ENCODE measurements around the gene RAB22A.
"Not testable (repeated sequence)": the region's sequence is repeated elsewhere in the genome, so short reads cannot be mapped to it uniquely, and the experiment has no call there.

RAB22A gene

DNA sequence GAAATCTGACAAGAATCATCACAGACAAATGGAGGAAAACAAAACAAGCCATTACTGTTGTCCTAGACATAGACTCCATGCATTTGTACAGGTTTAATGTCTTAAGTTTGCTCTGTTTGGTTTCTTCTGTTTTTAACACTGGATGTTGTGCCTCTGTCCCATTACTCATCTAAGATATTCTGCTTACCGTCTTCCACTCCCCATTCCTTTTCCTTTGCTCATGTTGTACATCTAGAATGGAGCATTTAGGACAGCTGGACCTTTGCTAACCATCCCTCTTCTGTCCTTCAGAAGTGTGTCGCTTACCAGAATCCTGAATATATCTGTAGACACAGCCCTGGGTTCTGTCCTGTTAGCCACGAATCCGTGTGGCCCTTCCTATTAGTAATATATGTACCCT, 35.2 kb downstream of the RAB22A start:
- DNase-seq (ENCODE audit: low spot score), result no peak

DNA sequence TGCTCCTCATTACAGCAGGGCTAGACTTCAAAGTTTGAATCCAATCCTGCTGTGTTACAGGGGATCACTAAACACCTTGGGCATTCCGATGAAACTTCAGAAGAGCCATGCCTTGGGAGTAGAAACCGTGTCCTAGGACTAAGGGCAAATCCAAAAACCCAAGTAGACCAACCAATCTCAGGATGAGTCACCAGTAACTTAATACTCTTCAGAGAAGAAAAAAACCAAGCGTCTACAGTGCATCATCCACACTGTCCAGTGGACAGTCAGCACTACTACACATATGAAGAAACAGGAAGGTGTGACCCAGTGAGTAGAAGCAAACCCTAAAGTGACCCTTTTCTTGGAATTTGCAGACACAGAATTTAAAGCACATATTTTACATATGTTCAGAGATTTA, 40.1 kb downstream of the RAB22A start:
- DNase-seq (ENCODE audit: low spot score), result no peak

DNA sequence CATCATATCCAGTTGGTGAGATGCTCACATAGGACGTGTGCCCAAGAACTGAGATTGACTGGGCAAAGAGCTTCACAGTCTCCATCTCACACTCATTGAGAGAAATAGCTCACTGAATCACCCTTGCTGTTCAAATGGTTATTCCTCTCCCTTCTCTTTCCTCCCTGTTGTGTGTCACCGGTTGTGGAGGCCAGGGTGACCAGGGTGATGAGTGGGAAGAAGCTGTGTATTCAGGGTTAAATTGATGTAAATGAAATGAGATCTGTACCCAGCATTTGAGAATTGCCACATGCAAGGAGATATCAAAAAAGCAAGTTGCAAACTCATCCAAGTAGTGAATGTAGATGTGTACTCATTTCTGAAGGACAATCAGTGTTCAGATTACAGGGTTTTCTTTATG, 43.0 kb downstream of the RAB22A start:
- no peak for DNase-seq (ENCODE audit: low spot score)

DNA sequence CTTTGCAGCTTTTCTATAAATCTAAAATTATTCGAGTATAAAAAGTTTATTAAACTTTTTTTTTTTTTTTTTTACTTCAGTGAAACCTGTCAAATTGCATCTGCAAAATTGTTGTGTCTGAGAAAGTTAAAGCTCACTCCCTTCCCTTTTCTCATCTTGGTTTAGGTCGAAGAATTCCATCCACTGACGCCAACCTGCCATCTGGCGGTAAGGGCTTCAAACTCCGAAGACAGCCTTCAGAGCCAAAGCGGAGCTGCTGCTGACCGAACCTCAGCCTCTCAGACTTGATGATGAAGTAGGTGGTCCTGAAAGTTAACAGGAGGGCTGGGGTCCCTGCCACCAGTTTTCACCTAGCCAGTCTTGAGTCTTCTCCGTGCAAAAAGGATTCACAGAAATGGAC, 49.9 kb downstream of the RAB22A start:
- no peak for DNase-seq (ENCODE audit: low spot score)

DNA sequence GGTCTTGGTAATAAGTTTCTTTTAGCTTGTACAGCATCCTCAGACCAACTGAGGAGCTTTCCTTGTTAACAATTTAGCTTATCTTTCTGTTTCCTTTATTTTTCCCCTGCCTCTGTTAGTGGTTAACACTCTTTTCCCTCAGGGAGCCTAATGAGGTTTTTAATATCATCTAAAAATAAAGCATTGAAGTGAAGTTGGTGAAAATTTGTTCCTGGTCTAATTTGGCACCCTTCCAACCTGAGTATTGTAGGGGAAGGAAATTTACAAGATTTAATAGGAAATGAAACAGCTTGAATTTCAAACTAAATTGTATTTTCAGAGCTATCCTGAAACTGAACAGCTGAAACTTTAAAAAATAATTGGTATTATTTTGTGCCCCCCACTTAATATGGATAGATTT, 51.4 kb downstream of the RAB22A start:
- no peak for DNase-seq (ENCODE audit: low spot score)

DNA sequence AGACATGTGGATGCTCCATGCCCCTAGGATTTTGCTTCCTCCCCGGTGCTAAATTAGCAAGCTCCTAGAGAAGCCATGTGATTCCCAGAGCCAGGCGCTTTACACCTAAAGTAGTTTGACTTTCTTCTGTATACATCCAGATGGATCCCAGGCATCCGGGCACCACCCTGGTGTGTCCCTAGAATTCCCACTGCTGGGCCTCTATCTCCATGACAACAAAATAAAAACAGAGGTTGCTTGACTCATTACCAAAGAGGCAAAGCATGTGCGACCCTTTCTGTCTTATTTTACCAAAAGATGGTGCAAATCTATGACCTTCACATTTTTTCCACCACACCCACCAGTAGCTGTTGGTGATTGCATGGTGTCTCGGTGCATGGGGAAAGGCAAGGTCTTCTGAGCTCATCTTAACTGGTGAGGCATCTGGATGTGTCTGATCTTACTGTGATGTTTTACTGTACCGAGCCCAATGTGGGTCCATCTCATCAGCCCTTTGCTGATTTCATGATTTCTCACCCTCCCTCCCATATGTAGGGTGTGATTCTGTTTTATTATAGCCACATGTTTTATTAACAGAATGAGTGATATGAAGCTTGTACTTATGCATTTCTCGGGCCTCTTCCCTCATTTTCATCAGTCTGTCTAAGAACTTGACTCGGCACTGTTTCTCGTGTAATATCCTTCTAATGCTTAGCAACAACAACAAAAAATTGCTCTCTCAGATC, 52.1 kb downstream of the RAB22A start:
- no peak for DNase-seq (ENCODE audit: low spot score)

DNA sequence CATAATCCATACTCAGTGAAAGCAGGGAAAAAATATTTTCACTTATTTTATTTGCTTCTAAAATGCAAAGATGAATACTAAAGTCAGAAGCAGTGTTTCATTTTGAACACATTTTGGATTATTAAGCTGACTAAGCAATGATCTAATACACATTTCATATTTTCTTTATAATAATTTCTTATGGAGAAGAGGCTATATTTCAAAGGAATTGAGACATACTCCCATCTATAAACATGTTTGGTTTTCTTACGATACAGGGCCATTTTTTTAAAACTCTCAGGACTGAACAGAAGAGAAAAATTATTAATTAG, 52.6 kb downstream of the RAB22A start:
- no peak for DNase-seq (ENCODE audit: low spot score)

DNA sequence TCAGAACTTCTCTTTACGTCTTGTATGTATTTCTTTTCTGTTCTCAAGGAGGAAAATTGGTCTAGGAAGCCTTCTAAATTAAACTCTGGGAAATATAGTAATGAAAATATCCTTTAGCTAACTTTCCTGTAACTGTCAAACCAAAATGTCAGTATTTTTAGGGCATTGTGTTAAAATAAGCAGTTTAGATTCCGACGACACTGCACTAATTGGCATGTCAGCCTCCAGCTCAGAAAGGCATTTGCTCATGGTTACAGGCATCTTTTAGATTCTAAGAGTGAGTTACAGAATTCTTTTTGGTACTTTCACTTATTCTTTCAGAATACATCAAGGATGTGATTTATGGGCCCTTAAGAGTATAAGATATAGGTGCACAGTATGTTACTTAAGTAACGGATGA, 53.5 kb downstream of the RAB22A start:
- DNase-seq (ENCODE audit: low spot score), result no peak

DNA sequence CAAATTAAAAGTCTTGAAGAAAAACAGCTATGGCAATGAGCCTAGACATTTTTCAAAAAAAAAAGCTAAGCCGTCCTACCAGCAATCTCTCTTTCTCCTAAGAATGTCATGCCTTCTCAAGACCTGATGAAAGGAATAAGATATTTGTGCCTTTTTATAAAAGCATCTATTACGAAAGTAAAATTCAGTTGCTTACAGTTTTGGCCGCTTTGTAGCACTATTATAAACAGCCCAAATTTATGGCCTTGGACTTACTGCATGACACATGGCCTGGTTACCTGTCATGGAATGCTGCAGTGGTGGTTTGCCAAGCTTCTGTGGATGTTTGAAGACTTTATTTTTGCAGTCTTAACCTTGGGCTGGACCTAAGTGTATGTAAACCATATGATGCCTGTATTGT, 57.4 kb downstream of the RAB22A start:
- DNase-seq (ENCODE audit: low spot score), result no peak

DNA sequence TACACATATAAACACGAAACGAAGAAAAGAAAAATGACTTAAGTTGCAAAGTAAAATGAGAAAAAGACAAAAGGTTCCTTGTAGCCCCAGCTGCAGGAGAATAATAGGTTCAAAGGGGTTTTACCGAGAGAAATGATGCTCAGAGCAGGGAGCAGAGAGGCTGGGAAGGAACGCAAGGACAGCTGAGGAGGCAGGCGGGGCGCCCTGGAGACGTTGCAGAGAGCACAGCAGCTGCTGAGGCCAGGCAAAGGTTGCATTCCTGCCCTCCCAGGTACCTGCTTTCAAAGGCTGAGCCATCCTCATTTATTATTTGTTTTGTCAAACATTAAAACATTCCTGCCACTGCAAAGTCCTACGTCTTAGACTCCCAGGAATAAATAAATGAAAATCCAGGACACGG, 63.3 kb downstream of the RAB22A start:
- DNase-seq (ENCODE audit: low spot score), result no peak

DNA sequence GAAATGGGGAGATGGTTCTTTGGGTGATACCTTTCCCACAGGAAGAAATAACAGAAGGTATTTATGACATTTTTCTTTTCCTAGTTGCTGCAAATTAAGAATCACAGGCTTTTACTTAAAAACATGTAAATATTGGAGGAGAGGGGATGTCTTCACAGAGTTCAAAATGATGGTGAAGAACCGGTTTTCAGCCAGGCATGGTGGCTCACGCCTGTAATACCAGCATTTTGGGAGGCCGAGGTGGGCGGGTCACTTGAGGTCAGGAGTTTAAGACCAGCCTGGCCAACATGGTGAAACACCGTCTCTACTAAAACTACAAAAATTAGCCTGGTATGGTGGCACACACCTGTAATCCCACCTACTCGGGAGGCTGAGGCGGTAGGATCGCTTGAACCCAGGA, 63.8 kb downstream of the RAB22A start:
- not testable (repeated sequence) for DNase-seq (ENCODE audit: low spot score)

DNA sequence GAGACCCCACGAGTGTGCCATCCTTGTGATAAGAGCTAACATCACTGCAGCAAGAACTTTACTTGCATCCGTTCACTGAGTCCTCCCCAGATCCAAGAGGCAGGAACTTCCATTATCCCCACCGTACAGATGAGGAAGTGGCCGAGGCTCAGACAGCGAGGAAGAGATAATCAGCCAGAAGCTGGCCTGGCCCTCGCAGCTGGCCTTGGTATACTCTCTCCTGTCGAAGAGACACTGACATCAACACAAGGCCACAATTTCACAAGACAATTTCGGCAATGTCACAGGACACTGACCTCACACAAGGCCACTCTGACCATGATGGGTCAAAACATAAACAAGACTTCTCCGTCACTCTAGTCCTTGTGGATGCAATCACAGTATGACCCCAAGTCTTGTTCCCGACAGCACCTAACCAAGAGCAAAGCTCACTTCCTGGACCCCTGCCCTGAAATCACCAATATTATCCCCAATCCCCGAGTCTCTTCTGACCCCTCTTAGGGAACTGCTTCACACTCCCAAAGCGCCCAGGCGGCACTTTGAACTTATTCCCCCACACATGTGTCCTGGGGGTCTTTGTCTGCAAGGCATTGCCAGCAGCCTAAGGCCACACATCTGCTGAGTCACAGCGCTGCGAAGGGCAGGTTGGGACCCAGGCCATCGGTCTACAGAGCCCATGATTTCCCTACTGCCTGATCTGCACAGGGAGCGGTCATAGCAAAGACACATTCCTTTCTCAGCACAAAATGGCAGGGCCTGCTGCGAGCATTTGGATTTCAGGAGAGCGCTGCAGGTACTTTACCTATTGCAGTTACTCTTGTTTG, 64.7 kb downstream of the RAB22A start:
- DNase-seq (ENCODE audit: low spot score), result no peak

DNA sequence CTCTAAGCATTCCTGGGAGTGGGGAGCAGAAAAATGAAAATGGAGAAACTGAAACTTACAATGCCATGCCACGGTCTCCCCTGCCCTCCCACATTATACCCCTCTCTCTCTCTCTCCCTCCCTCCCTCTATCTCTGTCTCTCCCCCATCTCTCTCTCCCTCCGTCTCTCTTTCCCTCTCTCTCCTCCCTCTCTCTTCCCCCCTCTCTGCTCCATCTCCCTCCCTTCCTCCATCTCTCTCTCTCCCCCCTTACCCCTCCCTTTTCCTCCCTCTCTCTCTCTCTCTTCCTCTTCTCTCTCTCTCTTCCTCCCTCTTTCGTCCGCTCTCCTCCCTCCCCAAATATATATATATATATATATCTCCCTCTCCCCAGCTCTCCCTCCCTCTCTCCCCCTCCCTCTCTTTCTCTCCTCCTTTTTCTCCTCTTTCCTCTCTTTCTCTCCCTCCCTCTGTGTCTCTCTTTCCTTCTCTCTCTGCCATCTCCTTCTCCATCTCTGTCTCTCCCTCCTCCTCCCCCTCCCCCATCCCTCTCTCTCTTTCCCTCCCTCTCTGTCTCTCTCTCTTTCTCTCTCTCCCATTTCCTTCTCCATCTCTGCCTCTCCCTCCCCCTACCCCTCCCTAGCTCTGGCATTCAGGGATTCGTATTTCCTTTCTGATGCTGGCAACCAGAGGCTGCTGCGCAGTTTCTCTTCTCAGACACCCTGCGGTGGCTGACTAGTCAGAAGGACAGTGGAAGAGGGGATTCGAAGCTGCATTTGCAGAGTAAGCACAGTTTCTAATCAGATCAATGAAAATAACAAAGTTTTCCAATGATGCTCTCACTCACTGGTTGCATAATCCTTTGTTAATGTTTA, 65.6 kb downstream of the RAB22A start:
- no peak for DNase-seq (ENCODE audit: low spot score)

DNA sequence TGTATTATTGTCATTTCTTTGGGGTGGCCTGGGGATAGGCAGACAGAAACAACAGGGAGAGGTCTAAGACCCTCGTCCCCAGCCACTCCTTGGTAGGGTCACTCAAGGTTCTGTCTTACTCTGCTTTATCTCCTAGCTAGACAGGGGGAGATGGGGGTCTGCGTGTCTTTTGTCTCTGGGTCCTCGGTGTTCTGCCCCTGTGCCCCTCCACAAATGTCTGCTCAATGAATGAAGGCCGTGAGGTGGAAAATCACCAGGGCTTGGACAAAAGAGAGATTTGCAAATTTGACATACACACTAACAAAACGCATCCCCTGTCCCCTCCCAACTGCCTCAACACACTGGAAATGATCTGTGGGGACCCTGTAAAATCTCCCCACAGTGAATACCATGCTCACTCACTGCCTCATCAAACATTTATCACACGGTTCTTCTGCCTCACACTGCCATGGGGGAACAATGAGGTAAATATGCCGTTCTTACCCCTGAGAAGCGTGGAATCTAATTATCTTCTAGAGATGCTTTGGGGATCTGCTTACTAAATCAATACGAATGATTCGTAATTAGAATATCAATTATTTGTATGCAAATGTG, 66.3 kb downstream of the RAB22A start:
- DNase-seq (ENCODE audit: low spot score), result no peak

DNA sequence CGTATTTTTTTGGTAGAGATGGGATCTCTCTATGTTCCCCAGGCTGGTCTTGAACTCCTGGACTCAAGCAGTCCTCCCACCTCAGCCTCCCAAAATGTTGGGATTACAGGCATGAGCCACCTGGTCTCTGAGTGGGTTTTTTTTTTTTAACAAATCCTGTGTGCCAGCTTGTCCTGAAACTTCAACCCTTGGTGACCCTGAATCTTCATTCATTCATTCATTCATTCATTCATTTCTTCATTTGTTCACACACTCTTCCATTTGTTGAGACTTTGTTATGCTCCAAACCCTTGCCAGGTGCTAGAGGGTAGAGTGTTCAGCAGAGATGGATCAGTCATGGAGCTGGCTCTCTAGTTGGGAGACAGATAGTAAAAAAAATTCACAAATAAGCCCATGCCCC, 67.5 kb downstream of the RAB22A start:
- DNase-seq (ENCODE audit: low spot score), result no peak

DNA sequence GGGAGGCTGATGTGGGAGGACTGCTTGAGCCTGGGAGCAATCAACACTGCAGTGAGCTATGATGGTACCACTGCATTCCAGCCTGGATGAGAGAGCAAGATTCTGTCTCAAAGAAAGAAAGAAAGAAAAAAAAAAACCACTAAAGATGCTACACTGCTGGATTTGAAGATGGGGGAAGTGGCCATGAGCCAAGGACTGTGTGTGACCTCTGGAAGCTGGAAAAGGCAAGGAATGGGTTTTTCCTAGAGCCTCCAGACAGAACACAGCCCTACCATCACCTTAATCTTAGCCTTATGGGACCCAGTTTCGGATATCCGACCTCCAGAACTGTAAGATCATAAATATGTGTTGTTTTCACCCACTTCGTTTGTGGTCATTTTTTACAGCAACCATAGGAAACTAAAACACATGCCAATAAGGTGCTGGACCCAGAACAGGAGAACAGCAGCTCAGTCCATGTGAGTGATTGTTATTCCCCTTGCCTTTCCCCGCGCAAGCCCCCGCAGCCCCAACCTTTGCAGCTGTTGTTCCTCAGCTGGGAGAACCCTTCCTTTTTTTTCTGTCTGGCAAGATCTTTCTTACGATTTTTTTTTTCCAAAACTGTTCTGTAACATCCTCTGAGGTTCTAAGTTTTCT, 68.4 kb downstream of the RAB22A start:
- no peak for DNase-seq (ENCODE audit: low spot score)

DNA sequence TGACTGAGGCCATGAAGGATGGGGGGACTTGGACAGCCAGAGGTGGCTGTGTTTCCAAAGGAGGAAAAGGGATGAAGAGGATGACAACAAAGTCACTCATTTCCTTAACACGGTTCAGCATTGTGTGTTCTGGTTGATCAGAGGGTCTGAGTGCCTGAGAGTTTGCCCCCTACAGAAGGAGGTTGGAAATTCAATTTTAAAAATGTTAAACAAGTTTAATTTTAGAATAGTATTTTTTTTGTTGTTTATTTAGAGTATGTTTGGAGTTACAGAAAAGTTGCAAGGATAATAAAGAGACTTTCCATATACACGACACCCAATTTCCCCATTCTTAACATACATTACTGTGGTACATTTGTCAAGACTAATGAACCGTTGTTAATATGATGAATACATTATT, 69.2 kb downstream of the RAB22A start:
- no peak for DNase-seq (ENCODE audit: low spot score)

DNA sequence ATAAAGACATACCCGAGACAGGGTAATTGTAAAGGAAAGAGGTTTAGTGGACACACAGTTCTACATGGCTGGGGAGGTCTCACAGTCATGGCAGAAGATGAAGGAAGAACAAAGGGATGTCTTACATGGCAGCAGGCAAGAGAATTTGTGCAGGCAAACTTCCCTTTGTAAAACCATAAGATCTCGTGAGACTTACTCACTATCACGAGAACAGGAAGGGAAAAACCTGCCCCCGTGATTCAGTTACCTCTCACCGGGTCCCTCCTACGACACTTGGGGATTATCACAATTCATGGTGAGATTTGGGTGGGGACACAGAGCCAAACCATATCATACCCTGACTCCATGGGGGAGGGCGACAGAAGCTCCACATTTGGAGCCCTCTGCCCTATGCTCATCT, 72.1 kb downstream of the RAB22A start:
- no peak for DNase-seq (ENCODE audit: low spot score)

DNA sequence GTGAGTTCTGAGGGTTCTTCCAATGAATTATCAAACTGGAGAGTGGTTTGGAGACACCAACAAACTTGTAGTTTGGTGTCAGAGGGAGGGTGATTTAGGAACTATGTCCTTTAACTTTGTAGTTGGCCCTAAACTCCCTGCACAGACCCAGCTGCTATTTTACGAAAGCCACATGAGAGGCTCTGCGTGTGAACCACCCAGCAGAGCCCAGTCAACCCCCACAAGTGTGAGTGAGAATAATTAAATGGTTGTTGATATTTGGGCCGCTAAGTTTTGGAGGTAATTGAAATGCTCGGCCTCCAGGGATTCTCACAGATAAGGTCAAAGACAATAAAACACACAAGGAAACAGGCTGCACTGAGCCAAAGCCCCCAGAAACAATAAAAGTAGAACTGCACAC, 72.6 kb downstream of the RAB22A start:
- no peak for DNase-seq (ENCODE audit: low spot score)

DNA sequence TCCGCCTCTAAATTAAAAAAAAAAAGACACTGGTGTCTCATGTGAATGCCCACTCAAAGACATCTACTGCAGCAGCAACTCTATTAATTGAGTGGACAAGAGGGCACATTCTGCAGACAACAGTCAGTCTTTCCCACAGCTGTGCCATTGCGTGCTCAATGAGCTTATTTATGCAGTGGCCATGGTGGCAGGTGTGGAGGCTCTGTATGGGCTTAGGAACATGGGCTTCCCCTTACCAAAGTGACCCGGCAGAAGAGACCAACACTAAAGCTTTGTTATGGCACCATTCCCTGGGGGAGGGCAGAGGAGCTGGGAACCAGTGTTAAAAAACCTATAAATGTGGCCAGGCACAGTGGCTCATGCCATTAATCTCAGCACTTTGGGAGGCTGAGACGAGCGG, 75.3 kb downstream of the RAB22A start:
- DNase-seq (ENCODE audit: low spot score), result no peak

DNA sequence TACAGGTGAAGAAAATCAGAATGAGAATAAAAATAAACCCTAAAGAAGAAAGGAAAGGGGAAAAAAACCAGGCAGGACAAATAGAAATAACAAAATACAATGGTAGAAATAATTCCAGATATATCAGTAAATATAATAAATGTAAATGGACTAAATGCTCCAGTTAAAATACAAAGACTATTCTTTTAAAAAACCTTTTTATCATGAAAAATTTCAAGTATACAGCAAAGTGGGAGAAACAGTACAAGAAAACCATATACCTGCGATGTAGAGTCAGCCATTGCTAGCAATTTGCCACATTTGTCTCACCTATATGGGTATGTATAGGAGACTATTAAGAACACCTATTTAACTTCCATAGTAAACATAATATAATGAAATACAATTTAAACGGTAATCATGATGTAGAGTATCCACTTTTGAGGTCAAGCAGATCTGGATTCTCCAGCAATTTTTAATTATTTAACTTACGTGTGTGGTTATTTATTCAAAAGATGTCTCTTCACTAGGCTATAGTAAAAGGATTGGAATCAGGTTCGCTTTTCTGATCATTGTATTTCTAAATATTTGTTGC, 78.6 kb downstream of the RAB22A start:
- no peak for DNase-seq (ENCODE audit: low spot score)

DNA sequence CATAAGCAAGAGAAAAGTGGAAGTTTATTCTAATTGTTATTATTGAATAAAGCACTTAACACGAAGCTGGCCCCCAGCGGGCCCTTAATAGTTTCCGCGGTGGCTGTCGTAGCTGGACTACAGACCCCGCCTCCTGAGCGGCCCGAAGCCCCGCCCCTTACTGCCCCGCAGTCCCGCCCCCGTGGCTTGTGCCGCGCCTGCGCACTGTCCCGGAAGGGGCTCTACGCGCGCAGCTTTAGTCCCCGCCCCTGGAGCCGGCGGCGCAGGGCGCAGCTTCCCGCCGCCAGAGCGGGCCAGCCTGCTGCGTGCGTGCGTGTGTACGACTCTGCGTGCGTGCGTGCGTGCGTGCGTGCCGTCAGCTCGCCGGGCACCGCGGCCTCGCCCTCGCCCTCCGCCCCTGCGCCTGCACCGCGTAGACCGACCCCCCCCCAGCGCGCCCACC, 79.4 kb downstream of the RAB22A start, which contains the start of gene VAPB:
TSS of gene VAPB (plus strand) at position 348 of the 442 bp plus-strand sequence. CDS start 231 bp downstream, outside the sequence.
- DNase-seq (ENCODE audit: low spot score), result peak; percentile 96
